ENCODE data around the gene COX7C. TPM values are rescaled to one million over a fixed set of nuclear protein-coding genes. Genes with fewer than 3 reads are reported as not detected.

The COX7C gene
- total and polyA plus RNA-seq, 11 donors = 1,038 to 3,656 (median 1,913) TPM

DNA sequence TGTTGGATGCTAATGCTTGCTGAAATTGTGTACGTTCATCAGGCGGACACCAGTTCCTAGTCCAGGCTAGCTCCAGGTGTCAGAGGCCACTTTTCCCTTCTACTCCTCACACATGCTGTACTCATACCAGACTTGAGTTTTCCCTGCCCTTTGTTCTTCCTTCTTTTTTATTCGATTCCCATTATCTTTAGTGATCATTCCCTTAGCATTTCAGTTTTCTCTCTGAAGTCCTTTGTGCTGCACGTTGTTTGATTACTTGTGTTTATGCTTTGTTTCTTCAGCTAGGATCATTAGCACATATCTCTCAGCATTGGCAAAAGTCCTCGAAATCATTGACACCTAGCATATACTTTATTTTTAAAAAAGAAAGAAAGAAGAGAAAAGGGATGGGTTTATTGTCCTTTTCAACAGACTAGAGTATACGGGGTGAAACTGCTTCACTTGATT lies 409 bp upstream of the COX7C start:
- intact Hi-C loops (cut with DNase I) = loop anchor here in 1 of 10 donors (5.0 kb wide), 2 partner anchors 650 to 795 kb away; partner anchors contain the start of genes CCNH and RASA1
- no peaks in the 10 kb centered on the region for H3K9me3 ChIP-seq
- 67 to 70% (median 68%) methylated on average over 6 of the region's 6 CpGs for WGBS, 4 donors
- no peak for ATAC-seq
- no peak for DNase-seq
- H3K4me1 ChIP-seq = peaks cover 0 to 14% (median 11%) of the 10 kb centered on the region in 12 donors
- H3K4me3 ChIP-seq = peak overlapping the region in 6 of 12 donors; percentile 74 to 98 (median 94)
- peaks cover 0 to 33% (median 31%) of the 10 kb centered on the region in 9 donors for H3K36me3 ChIP-seq
- H3K27me3 ChIP-seq = peaks cover 0 to 3% (median 0%) of the 10 kb centered on the region in 9 donors
- H3K27ac ChIP-seq = peak overlapping the region in 8 of 12 donors; percentile 92 to 98 (median 95)
- TF ChIP-seq, protein P1, sequence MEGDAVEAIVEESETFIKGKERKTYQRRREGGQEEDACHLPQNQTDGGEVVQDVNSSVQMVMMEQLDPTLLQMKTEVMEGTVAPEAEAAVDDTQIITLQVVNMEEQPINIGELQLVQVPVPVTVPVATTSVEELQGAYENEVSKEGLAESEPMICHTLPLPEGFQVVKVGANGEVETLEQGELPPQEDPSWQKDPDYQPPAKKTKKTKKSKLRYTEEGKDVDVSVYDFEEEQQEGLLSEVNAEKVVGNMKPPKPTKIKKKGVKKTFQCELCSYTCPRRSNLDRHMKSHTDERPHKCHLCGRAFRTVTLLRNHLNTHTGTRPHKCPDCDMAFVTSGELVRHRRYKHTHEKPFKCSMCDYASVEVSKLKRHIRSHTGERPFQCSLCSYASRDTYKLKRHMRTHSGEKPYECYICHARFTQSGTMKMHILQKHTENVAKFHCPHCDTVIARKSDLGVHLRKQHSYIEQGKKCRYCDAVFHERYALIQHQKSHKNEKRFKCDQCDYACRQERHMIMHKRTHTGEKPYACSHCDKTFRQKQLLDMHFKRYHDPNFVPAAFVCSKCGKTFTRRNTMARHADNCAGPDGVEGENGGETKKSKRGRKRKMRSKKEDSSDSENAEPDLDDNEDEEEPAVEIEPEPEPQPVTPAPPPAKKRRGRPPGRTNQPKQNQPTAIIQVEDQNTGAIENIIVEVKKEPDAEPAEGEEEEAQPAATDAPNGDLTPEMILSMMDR (IDR thresholded peaks at IDR 0.05) = no peak
- TF ChIP-seq POLR2A (IDR thresholded peaks at IDR 0.05) = no peak

DNA sequence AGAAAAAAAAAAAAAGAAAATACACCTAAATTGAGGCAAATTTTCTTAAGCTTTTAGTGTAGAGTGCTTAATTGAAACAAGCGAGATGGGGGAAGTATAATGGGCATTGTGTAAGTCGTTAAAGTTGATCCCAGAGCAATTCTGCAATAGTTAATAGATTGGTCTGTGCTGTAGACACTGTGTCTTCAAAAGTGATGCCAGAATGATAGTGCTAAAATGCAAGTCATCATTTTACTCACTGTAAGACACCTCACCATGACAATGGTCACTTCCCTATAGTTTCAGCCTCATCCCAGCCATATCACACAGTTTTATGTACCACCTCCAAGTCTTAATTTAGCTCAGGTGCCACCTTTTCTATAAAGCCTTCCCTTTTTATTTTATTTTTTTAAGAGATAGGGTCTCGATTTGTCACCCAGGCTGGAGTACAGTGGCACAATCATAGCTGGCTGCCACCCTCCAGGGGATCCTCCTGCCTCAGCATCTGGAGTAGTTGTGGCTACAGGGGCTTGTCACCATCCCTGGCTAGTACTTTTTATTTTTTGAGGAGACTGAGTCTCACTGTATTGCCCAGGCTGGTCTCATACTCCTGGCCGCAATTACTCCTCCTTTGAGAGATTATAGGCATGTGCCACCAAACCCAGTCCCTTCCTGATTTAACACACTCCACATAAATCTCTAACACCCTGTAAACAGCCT lies 6.2 kb downstream of the COX7C start:
- intact Hi-C loops (cut with DNase I) = no loop called here
- Histone ChIP-seq H3K4me1 (peaks cover 0 to 11% (median 6%) of the 10 kb centered on the region in 12 donors), H3K27ac (no peak overlapping the region), H3K27me3 (peaks cover 0 to 10% (median 0%) of the 10 kb centered on the region in 9 donors), H3K36me3 (peaks cover 0 to 40% (median 36%) of the 10 kb centered on the region in 9 donors), H3K9me3 (no peaks in the 10 kb centered on the region), H3K4me3 (no peak overlapping the region)
- TF ChIP-seq, protein P1 (IDR thresholded peaks at IDR 0.05) = no peak
- no peak for TF ChIP-seq POLR2A (IDR thresholded peaks at IDR 0.05)
- WGBS, 4 donors = 86 to 91% (median 89%) methylated on average over 4 of the region's 4 CpGs
- peak in 2 of 4 donors; percentile 20 to 29 for ATAC-seq
- no peak for DNase-seq

DNA sequence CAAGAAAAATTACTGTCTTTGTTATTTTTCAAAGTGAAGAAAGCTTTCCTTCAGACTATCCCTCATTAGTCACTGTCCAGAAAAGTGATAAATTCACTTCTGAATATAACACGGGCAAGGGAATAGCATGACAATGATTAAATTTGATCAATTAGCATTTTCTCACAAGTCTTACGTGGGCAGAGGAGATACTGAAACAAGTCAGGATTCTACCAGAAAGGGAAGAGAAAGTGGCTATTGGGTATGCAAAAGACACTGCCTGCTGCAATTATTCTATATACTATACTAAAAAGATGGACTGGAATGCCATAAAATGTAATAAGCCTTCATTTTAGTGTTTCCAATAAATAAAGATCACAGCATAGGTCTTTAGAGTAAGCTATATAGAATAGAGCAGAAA lies 7.4 kb downstream of the COX7C start:
- DNase-seq (no peak), ATAC-seq (no peak)
- Histone ChIP-seq H3K27me3 (peaks cover 0 to 12% (median 0%) of the 10 kb centered on the region in 9 donors), H3K27ac (no peak overlapping the region), H3K36me3 (peaks cover 0 to 30% (median 26%) of the 10 kb centered on the region in 9 donors), H3K4me1 (no peaks in the 10 kb centered on the region), H3K9me3 (no peaks in the 10 kb centered on the region), H3K4me3 (no peak overlapping the region)
- 77 to 80% (median 78%) methylated on average over 2 of the region's 2 CpGs for WGBS, 4 donors
- intact Hi-C loops (cut with DNase I) = no loop called here
- no peak for TF ChIP-seq POLR2A (IDR thresholded peaks at IDR 0.05)
- TF ChIP-seq, protein P1 (IDR thresholded peaks at IDR 0.05) = no peak

DNA sequence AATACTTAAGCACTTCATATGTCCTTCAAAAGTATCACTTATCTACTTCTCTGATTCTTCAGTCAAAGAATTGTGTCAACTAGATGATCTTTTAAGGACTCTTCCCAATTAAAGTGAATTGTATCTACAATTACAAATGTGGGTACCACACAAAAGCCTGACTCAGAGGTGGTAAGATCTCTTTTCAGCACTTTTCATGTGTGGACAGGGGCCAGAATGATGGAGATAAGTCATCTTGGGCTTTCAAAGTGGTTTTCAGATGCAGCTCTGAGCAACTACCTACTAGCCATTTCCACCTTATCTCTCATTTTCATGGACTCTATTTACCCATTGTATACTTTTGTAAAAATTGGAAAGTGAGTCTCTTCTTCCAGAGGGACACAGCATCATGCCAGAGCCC lies 8.4 kb downstream of the COX7C start:
- intact Hi-C loops (cut with DNase I) = no loop called here
- ATAC-seq = no peak
- Histone ChIP-seq H3K27ac (no peak overlapping the region), H3K4me1 (no peaks in the 10 kb centered on the region), H3K9me3 (no peaks in the 10 kb centered on the region), H3K36me3 (peaks cover 0 to 20% (median 17%) of the 10 kb centered on the region in 9 donors), H3K4me3 (no peak overlapping the region), H3K27me3 (peaks cover 0 to 14% (median 0%) of the 10 kb centered on the region in 9 donors)
- no peak for TF ChIP-seq POLR2A (IDR thresholded peaks at IDR 0.05)
- TF ChIP-seq, protein P1 (IDR thresholded peaks at IDR 0.05) = no peak
- DNase-seq = no peak
